Aorta (tissue), 5 donors: ENCODE measurements around the gene GREB1. TPM values are rescaled to one million over a fixed set of nuclear protein-coding genes. Genes with fewer than 3 reads are reported as not detected.

Experiments used
- ATAC-seq: fragments of 200-7000 bp; cut with Tn5 transposase; one replicate; pipeline ENCODE4 v1.9.1; 2022; ENCODE audit warnings: moderate library complexity; ENCODE audit not compliant: low FRiP score
- DNase-seq, 2 donors: peaks; one replicate each; pipeline ENCODE4 v3.0.0-alpha.2; 2020
- H3K27ac ChIP-seq, 2 donors: one replicate each; pipeline ENCODE4 v1.5.1; 2013; ENCODE audit warnings: low read length in 2 of 2, mild to moderate bottlenecking in 2 of 2, moderate library complexity in 2 of 2, control low read depth in 1 of 2, inconsistent platforms in 1 of 2, low read depth in 1 of 2
- H3K27me3 ChIP-seq, 2 donors: one replicate each; pipeline ENCODE4 v1.6.1; 2013; ENCODE audit warnings: control low read depth in 1 of 2, low read length in 1 of 2, mild to moderate bottlenecking in 1 of 2, moderate library complexity in 1 of 2; ENCODE audit not compliant: insufficient read depth in 2 of 2, control insufficient read depth in 1 of 2
- H3K36me3 ChIP-seq, 2 donors: one replicate each; pipeline ENCODE4 v1.6.1; 2013; ENCODE audit warnings: control low read depth in 1 of 2, low read length in 1 of 2, mild to moderate bottlenecking in 1 of 2; ENCODE audit not compliant: insufficient read depth in 2 of 2, control insufficient read depth in 1 of 2
- H3K4me1 ChIP-seq, 2 donors: one replicate each; pipeline ENCODE4 v1.6.1; 2013; ENCODE audit warnings: low read length in 2 of 2, control low read depth in 1 of 2, mild to moderate bottlenecking in 1 of 2, moderate library complexity in 1 of 2; ENCODE audit not compliant: insufficient read depth in 2 of 2, control insufficient read depth in 1 of 2
- H3K4me3 ChIP-seq, 2 donors: one replicate each; pipeline ENCODE4 v1.5.1; 2013; ENCODE audit warnings: low read length in 2 of 2, control low read depth in 1 of 2, mild to moderate bottlenecking in 1 of 2
- H3K9me3 ChIP-seq: one replicate; pipeline ENCODE4 v1.6.1; 2013; ENCODE audit warnings: mild to moderate bottlenecking, low read length; ENCODE audit not compliant: control insufficient read depth
- WGBS, 2 donors: extraction: QIAGEN DNeasy Blood & Tissue Kit; methylation state at CpG; one replicate each; pipeline ENCODE4 v1.1.7; 2013; 5-methylcytosine and 5-hydroxymethylcytosine counted together
- intact Hi-C, 2 donors: fragments of 100-400 bp; cut with DNase I; formaldehyde crosslinking; loops; one replicate each; pipeline versions ENCODE4 v1.14.2 to v1.15.0; 2022
- polyA plus RNA-seq, 2 donors: library from polyadenylated mRNA; stranded (reverse); fragments of 200-250 nt; gene quantifications; one replicate each; pipeline ENCODE4 v1.2.3, GENCODE V29; 2013
- total RNA-seq, 2 donors: library from RNA; stranded (reverse); fragmentation: NEBNext Ultra II Directional; extraction: Animal tissue kit (Norgen Biotek cat#: 25700); gene quantifications; one replicate each; pipeline ENCODE4 v1.2.1, GENCODE V29; 2021
- donor health status: healthy with polysubstance abuse.
- donor health status: Bipolar disorder and iron deficiency.
- donor health status: DM: no; HTN: no; CAD: no.
- donor health status: DM: no; HTN: no; CAD: no.
- donor health status: DM: yes; HTN: yes; CAD: no.

Gene GREB1
- total and polyA plus RNA-seq, 4 donors = 0.13 to 8.6 (median 7.2) TPM; not detected in 1

GRCh38 chr2:11569636-11570035, 35.8 kb downstream of the GREB1 start:
- no peak overlapping the region for H3K4me3 ChIP-seq
- ATAC-seq (no peak), DNase-seq (peak in 1 of 2 donors; percentile 53)
- H3K27ac ChIP-seq = no peak overlapping the region
- no peaks in the 10 kb centered on the region for H3K27me3 ChIP-seq
- WGBS, 2 donors = 94 to 95% methylated on average over 7 of the region's 7 CpGs
- intact Hi-C loops = no loop called here
- H3K4me1 ChIP-seq = no peaks in the 10 kb centered on the region
- no peaks in the 10 kb centered on the region for H3K36me3 ChIP-seq
- H3K9me3 ChIP-seq = no peaks in the 10 kb centered on the region

DNA sequence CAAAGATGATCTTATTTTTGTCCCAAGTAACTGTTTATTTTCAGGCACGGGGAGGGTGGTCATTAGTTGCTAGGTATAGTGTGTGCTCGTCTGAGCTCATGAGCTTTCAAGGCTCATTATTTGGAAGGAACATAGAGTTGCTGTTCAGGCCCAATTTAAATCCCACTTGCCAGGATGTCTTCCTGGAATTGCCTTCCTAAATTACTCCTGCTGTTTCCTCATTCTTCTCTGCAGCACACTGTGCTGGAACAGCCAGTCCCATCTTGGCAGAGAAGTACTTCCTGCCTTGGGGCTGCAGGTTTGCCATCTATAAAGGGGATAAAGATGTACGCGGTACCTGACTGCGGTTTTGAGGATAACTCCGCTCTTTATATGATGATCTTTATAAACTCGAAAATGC, 37.3 kb downstream of the GREB1 start:
- H3K27ac ChIP-seq = no peak overlapping the region
- H3K27me3 ChIP-seq = no peaks in the 10 kb centered on the region
- 83 to 87% methylated on average over 7 of the region's 7 CpGs for WGBS, 2 donors
- no peaks in the 10 kb centered on the region for H3K9me3 ChIP-seq
- ATAC-seq = peak; percentile 21
- no peaks in the 10 kb centered on the region for H3K36me3 ChIP-seq
- no peak overlapping the region for H3K4me3 ChIP-seq
- peak in 1 of 2 donors; percentile 34 for DNase-seq
- intact Hi-C loops = no loop called here
- no peaks in the 10 kb centered on the region for H3K4me1 ChIP-seq

- Histone ChIP-seq H3K4me3 (no peak overlapping the region), H3K9me3 (no peaks in the 10 kb centered on the region), H3K36me3 (no peaks in the 10 kb centered on the region), H3K27ac (no peak overlapping the region), H3K4me1 (no peaks in the 10 kb centered on the region), H3K27me3 (no peaks in the 10 kb centered on the region)
- ATAC-seq = no peak
- 86 to 87% methylated on average over 9 of the region's 9 CpGs for WGBS, 2 donors
- DNase-seq = peak; percentile 18 to 38
- intact Hi-C loops = no loop called here
These were observed 39.2 kb downstream of the GREB1 start for GRCh38 chr2:11572996-11573395.

- Histone ChIP-seq H3K4me1 (no peaks in the 10 kb centered on the region), H3K36me3 (no peaks in the 10 kb centered on the region), H3K4me3 (no peak overlapping the region), H3K27ac (no peak overlapping the region), H3K27me3 (no peaks in the 10 kb centered on the region), H3K9me3 (no peaks in the 10 kb centered on the region)
- peak; percentile 3 to 44 for DNase-seq
- intact Hi-C loops = no loop called here
- 56 to 60% methylated on average over 10 of the region's 10 CpGs for WGBS, 2 donors
- ATAC-seq = no peak
These were observed 39.8 kb downstream of the GREB1 start for GRCh38 chr2:11573418-11574175.

GRCh38 chr2:11574176-11575046, 40.6 kb downstream of the GREB1 start:
- no peak for ATAC-seq
- Histone ChIP-seq H3K27ac (no peak overlapping the region), H3K4me1 (no peaks in the 10 kb centered on the region), H3K9me3 (no peaks in the 10 kb centered on the region), H3K4me3 (no peak overlapping the region), H3K36me3 (no peaks in the 10 kb centered on the region), H3K27me3 (no peaks in the 10 kb centered on the region)
- peak; percentile 32 to 45 for DNase-seq
- intact Hi-C loops = no loop called here
- 89% methylated on average over 12 of the region's 12 CpGs for WGBS, 2 donors

- no peak for ATAC-seq
- no peak overlapping the region for H3K4me3 ChIP-seq
- H3K9me3 ChIP-seq = no peaks in the 10 kb centered on the region
- WGBS, 2 donors = 95 to 97% methylated on average over 10 of the region's 10 CpGs
- H3K27ac ChIP-seq = no peak overlapping the region
- DNase-seq = peak; percentile 13 to 51
- intact Hi-C loops = no loop called here
- H3K27me3 ChIP-seq = no peaks in the 10 kb centered on the region
- no peaks in the 10 kb centered on the region for H3K4me1 ChIP-seq
- H3K36me3 ChIP-seq = no peaks in the 10 kb centered on the region
These were observed 42.6 kb downstream of the GREB1 start for GRCh38 chr2:11576398-11576797.

DNA sequence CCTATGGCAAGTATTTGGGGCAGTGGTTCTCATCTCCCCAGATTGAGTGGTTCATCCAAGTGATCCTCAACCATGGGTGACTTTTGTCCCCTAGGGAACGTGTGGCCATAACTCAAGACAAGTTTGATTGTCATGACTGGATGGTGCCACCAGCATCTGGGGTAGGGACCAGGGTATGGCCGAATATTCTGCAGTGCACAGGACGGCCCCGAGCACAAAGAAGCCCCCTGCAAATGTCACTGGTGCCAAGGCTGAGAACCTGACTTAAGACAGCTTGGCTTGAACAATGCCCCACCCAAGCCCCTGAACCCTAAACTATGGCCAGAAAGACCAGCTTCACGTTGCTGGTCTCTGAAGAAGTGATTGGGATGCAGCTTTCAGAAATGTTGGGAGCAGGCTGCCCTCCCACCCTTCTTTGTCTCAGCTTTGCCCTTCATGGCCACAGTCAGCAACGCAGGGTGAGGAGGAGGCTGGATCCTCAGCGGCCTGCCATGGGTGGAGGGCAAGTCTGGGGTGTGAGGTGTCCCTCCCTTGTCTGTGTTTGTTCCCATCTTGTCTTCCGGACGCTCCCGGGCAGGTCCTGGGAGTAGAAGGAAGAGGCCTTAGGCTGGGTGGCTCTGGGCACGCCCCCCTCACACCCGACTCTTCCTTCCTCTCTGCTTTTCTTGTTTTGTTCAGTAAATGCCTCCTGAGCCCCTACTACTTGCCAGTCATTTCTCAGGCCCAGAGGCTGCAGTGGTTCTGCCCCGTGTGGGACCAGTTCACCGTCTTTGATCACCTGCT, 43.4 kb downstream of the GREB1 start:
- peak; percentile 38 for DNase-seq
- no peaks in the 10 kb centered on the region for H3K9me3 ChIP-seq
- no peaks in the 10 kb centered on the region for H3K36me3 ChIP-seq
- no peak for ATAC-seq
- H3K4me3 ChIP-seq = no peak overlapping the region
- no peak overlapping the region for H3K27ac ChIP-seq
- no peaks in the 10 kb centered on the region for H3K27me3 ChIP-seq
- intact Hi-C loops = no loop called here
- WGBS, 2 donors = 88% methylated on average over 14 of the region's 14 CpGs
- H3K4me1 ChIP-seq = no peaks in the 10 kb centered on the region

DNA sequence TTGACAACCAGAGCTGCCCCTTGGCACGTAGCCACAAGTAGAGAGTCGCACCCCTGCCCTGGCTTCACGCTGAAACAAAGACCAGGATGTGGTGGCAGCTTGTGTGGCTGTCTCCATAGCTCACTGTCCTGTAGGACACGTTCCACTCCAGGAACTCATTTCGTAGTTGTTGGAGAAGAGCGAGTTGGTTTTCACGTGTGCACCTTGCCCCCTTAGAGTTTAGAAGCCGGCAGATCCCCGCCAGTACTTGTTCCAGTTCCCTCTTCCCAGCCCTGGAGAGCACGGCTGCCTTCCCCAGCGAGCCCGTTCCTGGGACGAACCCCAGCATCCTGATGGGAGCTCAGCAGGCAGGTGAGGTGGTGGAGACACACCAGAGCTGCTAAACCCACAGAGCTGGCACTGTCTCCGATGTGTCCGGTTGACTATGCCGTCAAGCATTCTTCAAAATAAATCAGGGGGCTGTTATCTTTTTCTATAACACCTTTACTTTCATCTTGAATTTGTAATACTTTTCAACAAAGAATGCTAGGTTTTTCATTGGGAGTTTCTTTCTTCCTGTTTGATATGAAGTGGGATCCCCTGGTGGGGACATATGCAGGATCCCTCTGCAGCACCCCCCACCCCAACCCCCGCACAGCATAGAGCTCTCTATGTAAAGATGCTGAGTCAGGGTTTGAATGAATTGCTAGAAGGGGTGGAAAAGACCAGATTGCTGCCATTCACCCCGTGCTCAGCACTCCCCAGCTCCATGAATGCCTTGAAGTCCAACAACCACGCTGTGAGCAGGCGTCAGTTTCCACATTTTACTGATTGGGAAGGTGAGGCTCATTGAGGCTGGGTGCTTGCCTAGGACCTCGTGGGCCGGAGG, 44.5 kb downstream of the GREB1 start:
- no peaks in the 10 kb centered on the region for H3K36me3 ChIP-seq
- H3K4me1 ChIP-seq = no peaks in the 10 kb centered on the region
- DNase-seq (peak; percentile 27 to 65), ATAC-seq (no peak)
- no peak overlapping the region for H3K27ac ChIP-seq
- H3K4me3 ChIP-seq = no peak overlapping the region
- no peaks in the 10 kb centered on the region for H3K27me3 ChIP-seq
- no peaks in the 10 kb centered on the region for H3K9me3 ChIP-seq
- intact Hi-C loops = no loop called here
- 83% methylated on average over 22 of the region's 22 CpGs for WGBS, 2 donors
